ENCODE data around the gene C1orf35.

C1orf35 gene

DNA sequence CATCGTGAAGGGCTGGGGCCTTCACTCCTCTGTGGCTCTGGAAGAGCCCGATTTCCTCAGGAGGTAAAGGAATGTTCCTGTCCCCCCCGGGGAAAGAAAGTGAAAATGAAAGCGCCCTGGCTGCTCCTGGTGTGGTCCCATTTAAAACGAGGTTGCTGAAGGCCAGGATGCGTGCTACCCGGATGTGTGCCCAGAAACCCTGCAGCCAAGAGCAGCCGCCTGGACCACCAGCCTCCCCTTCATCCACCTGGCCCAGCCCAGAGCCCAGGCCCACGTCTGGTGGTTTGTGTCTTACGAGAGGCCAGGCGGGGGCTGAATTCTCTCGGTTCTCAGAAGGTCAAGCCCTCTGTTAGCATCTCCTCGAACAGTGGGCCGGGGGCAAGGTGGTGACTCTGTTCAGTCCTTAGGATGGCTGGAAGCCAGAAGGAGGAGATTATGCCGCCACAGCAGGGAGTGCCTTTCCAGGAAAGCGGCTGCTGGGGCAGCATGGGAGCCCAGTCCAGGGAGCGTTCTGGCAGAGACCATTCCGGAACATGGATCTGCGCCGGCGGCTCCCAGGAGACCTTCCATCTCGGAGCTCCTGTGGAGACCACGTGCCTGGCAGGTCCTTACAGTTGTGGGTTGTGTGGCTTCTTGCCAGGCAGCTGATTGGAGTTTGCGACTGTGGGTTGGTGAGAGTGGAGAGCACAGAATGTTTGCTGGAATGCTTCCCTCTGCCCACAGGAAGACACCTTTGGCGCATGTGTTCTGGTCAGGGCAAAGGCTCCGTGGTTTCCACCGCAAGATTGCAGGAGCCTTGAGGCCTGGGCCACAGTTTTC lies 38.3 kb upstream of the C1orf35 start:
- TF ChIP-seq, protein P1, sequence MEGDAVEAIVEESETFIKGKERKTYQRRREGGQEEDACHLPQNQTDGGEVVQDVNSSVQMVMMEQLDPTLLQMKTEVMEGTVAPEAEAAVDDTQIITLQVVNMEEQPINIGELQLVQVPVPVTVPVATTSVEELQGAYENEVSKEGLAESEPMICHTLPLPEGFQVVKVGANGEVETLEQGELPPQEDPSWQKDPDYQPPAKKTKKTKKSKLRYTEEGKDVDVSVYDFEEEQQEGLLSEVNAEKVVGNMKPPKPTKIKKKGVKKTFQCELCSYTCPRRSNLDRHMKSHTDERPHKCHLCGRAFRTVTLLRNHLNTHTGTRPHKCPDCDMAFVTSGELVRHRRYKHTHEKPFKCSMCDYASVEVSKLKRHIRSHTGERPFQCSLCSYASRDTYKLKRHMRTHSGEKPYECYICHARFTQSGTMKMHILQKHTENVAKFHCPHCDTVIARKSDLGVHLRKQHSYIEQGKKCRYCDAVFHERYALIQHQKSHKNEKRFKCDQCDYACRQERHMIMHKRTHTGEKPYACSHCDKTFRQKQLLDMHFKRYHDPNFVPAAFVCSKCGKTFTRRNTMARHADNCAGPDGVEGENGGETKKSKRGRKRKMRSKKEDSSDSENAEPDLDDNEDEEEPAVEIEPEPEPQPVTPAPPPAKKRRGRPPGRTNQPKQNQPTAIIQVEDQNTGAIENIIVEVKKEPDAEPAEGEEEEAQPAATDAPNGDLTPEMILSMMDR (IDR thresholded peaks at IDR 0.05; ENCODE audit: low read depth, low read length), result no peak
- TF ChIP-seq EZH2phosphoT487 (IDR thresholded peaks at IDR 0.05; ENCODE audit: low read depth), result no peak
- peaks cover 6% of the 10 kb centered on the region for H3K27me3 ChIP-seq (ENCODE audit: low read depth, low read length)
- peaks cover 16% of the 10 kb centered on the region for H3K4me1 ChIP-seq (ENCODE audit: low read length)
- H3K4me3 ChIP-seq (ENCODE audit: low read length), result peak overlapping the region; percentile 87
- peak overlapping the region; percentile 74 for H3K9ac ChIP-seq (ENCODE audit: low read length)
- H3K36me3 ChIP-seq (replicated peaks; ENCODE audit: low read depth, low read length), result peaks cover 6% of the 10 kb centered on the region
- H3K27ac ChIP-seq (ENCODE audit: low read length), result no peak overlapping the region
- H3K9me3 ChIP-seq (ENCODE audit: insufficient read depth, low read length), result no peaks in the 10 kb centered on the region
- peaks cover 34% of the 10 kb centered on the region for H4K20me1 ChIP-seq (ENCODE audit: insufficient read depth, low read length)
- H3K4me2 ChIP-seq (ENCODE audit: low read length), result peak overlapping the region; percentile 87
- H2AFZ ChIP-seq (ENCODE audit: low read depth, low read length), result no peak overlapping the region
- H3K79me2 ChIP-seq (ENCODE audit: low read length), result peaks cover 63% of the 10 kb centered on the region

DNA sequence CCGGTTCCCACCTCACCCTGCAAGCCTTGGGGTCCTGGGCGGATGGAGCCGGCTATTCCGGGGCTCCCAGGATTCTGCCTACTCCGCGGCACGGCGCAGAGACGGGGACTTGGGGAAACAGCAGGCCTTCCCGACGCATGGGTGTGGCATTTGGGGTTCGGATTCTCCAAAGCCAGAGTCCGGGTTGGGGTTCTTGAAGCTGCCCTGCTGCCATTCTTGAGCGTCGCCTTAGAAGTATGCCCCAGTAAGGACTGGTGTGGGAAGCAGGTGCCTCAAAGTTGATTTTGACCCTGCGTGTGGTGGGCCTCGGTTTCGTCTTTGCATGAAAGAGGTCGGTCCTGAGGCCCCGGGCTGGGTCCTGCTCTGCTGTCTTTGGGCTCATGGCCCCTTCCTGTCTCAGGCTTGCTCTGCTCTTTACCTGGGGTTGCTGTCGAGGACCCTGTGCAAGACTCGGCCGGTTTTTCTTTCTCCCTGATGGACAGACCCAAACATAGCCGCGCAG lies 37.6 kb upstream of the C1orf35 start:
- peaks cover 13% of the 10 kb centered on the region for H3K27me3 ChIP-seq (ENCODE audit: low read depth, low read length)
- peak overlapping the region; percentile 87 for H3K4me3 ChIP-seq (ENCODE audit: low read length)
- H3K9me3 ChIP-seq (ENCODE audit: insufficient read depth, low read length), result no peaks in the 10 kb centered on the region
- H3K79me2 ChIP-seq (ENCODE audit: low read length), result peaks cover 57% of the 10 kb centered on the region
- no peak overlapping the region for H2AFZ ChIP-seq (ENCODE audit: low read depth, low read length)
- H3K9ac ChIP-seq (ENCODE audit: low read length), result peak overlapping the region; percentile 74
- peak overlapping the region; percentile 39 for H3K27ac ChIP-seq (ENCODE audit: low read length)
- H3K36me3 ChIP-seq (replicated peaks; ENCODE audit: low read depth, low read length), result peaks cover 6% of the 10 kb centered on the region
- H3K4me2 ChIP-seq (ENCODE audit: low read length), result peak overlapping the region; percentile 87
- H4K20me1 ChIP-seq (ENCODE audit: insufficient read depth, low read length), result peaks cover 32% of the 10 kb centered on the region
- TF ChIP-seq, protein P1 (IDR thresholded peaks at IDR 0.05; ENCODE audit: low read depth, low read length), result no peak
- TF ChIP-seq EZH2phosphoT487 (IDR thresholded peaks at IDR 0.05; ENCODE audit: low read depth), result no peak
- peaks cover 16% of the 10 kb centered on the region for H3K4me1 ChIP-seq (ENCODE audit: low read length)

DNA sequence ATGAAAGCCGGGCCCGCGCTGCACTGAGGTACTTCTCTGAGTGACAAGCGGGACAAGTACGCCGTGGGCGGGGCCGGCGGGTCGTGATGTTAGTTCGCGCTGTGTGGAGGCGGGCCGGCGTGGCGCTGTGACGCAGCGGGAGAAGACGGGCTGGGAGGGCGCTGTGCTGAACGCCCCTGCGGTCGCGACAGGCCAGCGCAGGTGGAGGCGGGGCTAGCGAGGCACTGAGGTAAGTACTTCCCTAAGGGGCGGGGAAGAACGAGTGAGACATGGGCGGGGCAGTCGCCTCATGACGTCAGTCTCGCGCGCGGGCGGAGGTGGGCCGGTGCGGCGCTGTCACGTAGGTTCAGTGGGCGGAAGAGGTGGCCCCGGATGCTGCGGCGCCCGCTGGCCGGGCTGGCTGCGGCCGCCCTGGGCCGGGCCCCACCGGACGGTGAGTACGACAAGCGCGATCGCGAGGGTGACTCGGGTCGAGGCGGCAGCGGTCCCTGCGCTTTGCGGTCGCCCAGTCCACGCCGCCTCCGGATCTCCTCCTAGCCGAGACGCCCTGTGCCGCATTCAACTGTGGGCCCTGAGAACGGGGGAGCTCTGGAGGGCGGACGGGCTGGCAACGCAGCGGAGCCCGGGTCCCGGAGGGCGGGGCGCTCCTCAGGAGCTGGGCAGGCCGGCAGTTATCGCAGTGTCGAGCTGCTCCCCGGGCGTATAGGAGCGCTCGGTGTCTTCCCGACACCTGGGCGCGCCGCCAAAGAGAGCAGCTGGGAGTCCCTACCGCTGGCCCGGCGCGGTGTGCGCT lies 37.0 kb upstream of the C1orf35 start, which contains the start of gene GUK1:
GUK1 (plus strand) TSS at position 349 of the 793 bp plus-strand sequence; CDS start at position 373, 24 bp downstream.
- H3K9ac ChIP-seq (ENCODE audit: low read length), result peak within 1 kb of the TSS; percentile 82

More for the DNA sequence above, 37.0 kb upstream of the C1orf35 start, which contains the start of gene GUK1:
- TF ChIP-seq, protein P1 (IDR thresholded peaks at IDR 0.05; ENCODE audit: low read depth, low read length), result no peak
- TF ChIP-seq EZH2phosphoT487 (IDR thresholded peaks at IDR 0.05; ENCODE audit: low read depth), result no peak
- Histone ChIP-seq H3K27me3 (ENCODE audit: low read depth, low read length) (peaks cover 19% of the 10 kb centered on the region), H4K20me1 (ENCODE audit: insufficient read depth, low read length) (peaks cover 32% of the 10 kb centered on the region), H2AFZ (ENCODE audit: low read depth, low read length) (peak within 1 kb of the TSS; percentile 53; the same call in 1 of the 2 replicates), H3K79me2 (ENCODE audit: low read length) (peaks cover 50% of the 10 kb centered on the region), H3K4me3 (ENCODE audit: low read length) (peak within 1 kb of the TSS; percentile 87), H3K27ac (ENCODE audit: low read length) (peak within 1 kb of the TSS; percentile 73), H3K4me1 (ENCODE audit: low read length) (peaks cover 16% of the 10 kb centered on the region), H3K9me3 (ENCODE audit: insufficient read depth, low read length) (no peaks in the 10 kb centered on the region), H3K4me2 (ENCODE audit: low read length) (peak within 1 kb of the TSS; percentile 87), H3K36me3 (replicated peaks; ENCODE audit: low read depth, low read length) (peaks cover 6% of the 10 kb centered on the region)
